SU-DHL-6 (cell line): ENCODE data around the gene RAP1GAP2.

Experiments used
- H2AFZ ChIP-seq: fragments of 200-600 bp; sonication (generic); 2 replicates; pipeline ENCODE4 v1.6.1; 2014; ENCODE audit warnings: low read depth, mild to moderate bottlenecking, moderate library complexity, mixed read lengths, antibody characterized with exemption, low read length; ENCODE audit not compliant: severe bottlenecking
- H3F3A ChIP-seq: fragments of 200-600 bp; shearing (Covaris generic); 2 replicates; pipeline ENCODE4 v1.6.0; 2016; ENCODE audit warnings: antibody characterized with exemption, mild to moderate bottlenecking; ENCODE audit not compliant: insufficient read depth
- H3K27ac ChIP-seq: fragments of 200-600 bp; sonication (generic); 2 replicates; pipeline ENCODE4 v1.5.1; 2016; ENCODE audit warnings: low read depth, mild to moderate bottlenecking, low read length, moderate library complexity, mixed read lengths
- H3K27me3 ChIP-seq: fragments of 200-600 bp; sonication (generic), shearing (Covaris generic); 2 replicates; pipeline ENCODE4 v1.6.0; 2014; ENCODE audit warnings: mild to moderate bottlenecking, low read length
- H3K36me3 ChIP-seq: fragments of 200-600 bp; sonication (generic); 2 replicates; pipeline ENCODE4 v1.6.1; 2014; ENCODE audit warnings: mild to moderate bottlenecking, low read length, mixed read lengths
- H3K4me2 ChIP-seq: fragments of 300-600, 200-600 bp; shearing (Covaris generic), sonication (generic); 2 replicates; pipeline ENCODE4 v1.6.0; 2014; ENCODE audit warnings: low read length, low read depth, mild to moderate bottlenecking; ENCODE audit not compliant: poor library complexity, severe bottlenecking
- H3K4me3 ChIP-seq: fragments of 200-600 bp; sonication (generic); 2 replicates; pipeline ENCODE4 v1.5.1; 2014; ENCODE audit warnings: antibody characterized with exemption, low read length, mild to moderate bottlenecking, mixed read lengths; ENCODE audit not compliant: insufficient read depth, poor library complexity, severe bottlenecking
- H3K79me2 ChIP-seq: fragments of 200-600 bp; sonication (generic); 2 replicates; pipeline ENCODE4 v1.6.1; 2014; ENCODE audit warnings: mild to moderate bottlenecking, low read length, moderate library complexity; ENCODE audit not compliant: insufficient read depth
- H3K9ac ChIP-seq: fragments of 200-600 bp; sonication (generic); 2 replicates; pipeline ENCODE4 v1.7.0; 2014; ENCODE audit warnings: mild to moderate bottlenecking, low read length
- H3K9me2 ChIP-seq: fragments of 200-600 bp; sonication (generic); replicated peaks from 2 replicates; pipeline ENCODE4 v1.6.1; 2014; ENCODE audit warnings: low read length; ENCODE audit not compliant: insufficient read depth
- H3K9me3 ChIP-seq: fragments of 200-600 bp; sonication (generic); 2 replicates; pipeline ENCODE4 v1.6.1; 2014; ENCODE audit warnings: low read length, mixed read lengths; ENCODE audit not compliant: insufficient read depth
- H4K20me1 ChIP-seq: fragments of 200-600 bp; sonication (generic); 2 replicates; pipeline ENCODE4 v1.6.1; 2014; ENCODE audit warnings: low read depth, mild to moderate bottlenecking, antibody characterized with exemption, low read length, moderate library complexity, mixed read lengths
- EZH2phosphoT487 ChIP-seq: fragments of 200-600 bp; sonication (generic), shearing (Covaris generic); conservative IDR thresholded peaks from 2 replicates; pipeline ENCODE4 v1.6.1; 2018; ENCODE audit warnings: mild to moderate bottlenecking, antibody characterized with exemption, low read length, moderate library complexity, mixed read lengths
- TF ChIP-seq, protein P1 (sequence below): fragments of 200-600 bp; sonication (generic); IDR thresholded peaks from one replicate; pipeline ENCODE4 v1.5.1; 2017; ENCODE audit warnings: antibody characterized with exemption, mild to moderate bottlenecking, low read length, moderate library complexity; ENCODE audit not compliant: insufficient read depth, poor library complexity, severe bottlenecking

RAP1GAP2 gene

DNA sequence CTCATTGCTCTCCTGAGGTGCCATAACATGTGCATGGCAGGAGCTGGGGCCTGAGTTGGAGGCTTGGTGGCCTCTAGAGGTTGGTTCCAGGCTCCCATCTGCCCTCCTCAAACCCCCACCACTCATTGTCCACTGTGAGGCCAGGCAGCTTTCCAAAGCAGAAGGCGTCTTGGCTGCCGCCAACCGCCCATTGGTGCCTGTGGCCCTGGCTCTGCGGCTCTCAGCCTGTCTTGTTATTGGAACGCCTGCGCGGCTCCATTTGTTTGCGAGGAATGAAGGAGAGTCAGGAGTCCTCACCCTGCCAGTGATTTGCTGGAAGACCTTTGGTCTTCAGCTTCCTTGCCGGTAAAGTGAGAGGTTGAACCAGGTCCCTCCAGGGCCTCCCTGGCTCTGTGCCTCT lies 223.5 kb downstream of the RAP1GAP2 start:
- Histone ChIP-seq H3K4me3 (no peak overlapping the region), H3K9me2 (no peaks in the 10 kb centered on the region), H3K4me2 (no peak overlapping the region), H2AFZ (no peak overlapping the region), H3F3A (no peaks in the 10 kb centered on the region), H3K9me3 (no peaks in the 10 kb centered on the region), H3K27ac (no peak overlapping the region), H3K36me3 (no peaks in the 10 kb centered on the region), H4K20me1 (no peaks in the 10 kb centered on the region), H3K79me2 (no peaks in the 10 kb centered on the region), H3K27me3 (no peaks in the 10 kb centered on the region), H3K9ac (no peak overlapping the region)
- TF ChIP-seq, protein P1, sequence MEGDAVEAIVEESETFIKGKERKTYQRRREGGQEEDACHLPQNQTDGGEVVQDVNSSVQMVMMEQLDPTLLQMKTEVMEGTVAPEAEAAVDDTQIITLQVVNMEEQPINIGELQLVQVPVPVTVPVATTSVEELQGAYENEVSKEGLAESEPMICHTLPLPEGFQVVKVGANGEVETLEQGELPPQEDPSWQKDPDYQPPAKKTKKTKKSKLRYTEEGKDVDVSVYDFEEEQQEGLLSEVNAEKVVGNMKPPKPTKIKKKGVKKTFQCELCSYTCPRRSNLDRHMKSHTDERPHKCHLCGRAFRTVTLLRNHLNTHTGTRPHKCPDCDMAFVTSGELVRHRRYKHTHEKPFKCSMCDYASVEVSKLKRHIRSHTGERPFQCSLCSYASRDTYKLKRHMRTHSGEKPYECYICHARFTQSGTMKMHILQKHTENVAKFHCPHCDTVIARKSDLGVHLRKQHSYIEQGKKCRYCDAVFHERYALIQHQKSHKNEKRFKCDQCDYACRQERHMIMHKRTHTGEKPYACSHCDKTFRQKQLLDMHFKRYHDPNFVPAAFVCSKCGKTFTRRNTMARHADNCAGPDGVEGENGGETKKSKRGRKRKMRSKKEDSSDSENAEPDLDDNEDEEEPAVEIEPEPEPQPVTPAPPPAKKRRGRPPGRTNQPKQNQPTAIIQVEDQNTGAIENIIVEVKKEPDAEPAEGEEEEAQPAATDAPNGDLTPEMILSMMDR: no peak
- TF ChIP-seq EZH2phosphoT487: no peak

DNA sequence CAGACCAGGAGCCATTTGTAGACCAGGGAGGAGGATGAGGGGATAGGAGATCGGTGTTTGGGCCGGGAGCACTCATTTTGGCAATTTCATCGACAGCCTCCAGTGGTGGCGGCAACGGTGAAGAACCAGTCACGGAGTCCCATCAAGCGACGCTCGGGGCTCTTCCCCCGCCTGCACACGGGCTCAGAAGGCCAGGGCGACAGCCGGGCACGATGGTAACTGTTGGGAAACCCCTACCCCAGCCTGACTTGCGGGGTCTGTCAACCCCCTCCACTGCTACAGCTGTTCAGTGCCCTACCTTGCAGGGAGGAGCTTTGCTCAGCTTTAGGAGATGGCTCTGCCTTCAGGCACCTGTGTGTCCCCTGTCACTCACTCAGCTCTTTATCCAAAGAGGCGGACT lies 224.1 kb downstream of the RAP1GAP2 start:
- no peak overlapping the region for H3K4me2 ChIP-seq
- TF ChIP-seq EZH2phosphoT487: no peak
- TF ChIP-seq, protein P1: no peak
- no peaks in the 10 kb centered on the region for H3K79me2 ChIP-seq
- no peak overlapping the region for H3K9ac ChIP-seq
- no peaks in the 10 kb centered on the region for H3K27me3 ChIP-seq
- no peaks in the 10 kb centered on the region for H4K20me1 ChIP-seq
- no peaks in the 10 kb centered on the region for H3K36me3 ChIP-seq
- no peak overlapping the region for H3K27ac ChIP-seq
- H3K9me3 ChIP-seq: no peaks in the 10 kb centered on the region
- H3F3A ChIP-seq: no peaks in the 10 kb centered on the region
- H3K9me2 ChIP-seq: no peaks in the 10 kb centered on the region
- H2AFZ ChIP-seq: no peak overlapping the region
- no peak overlapping the region for H3K4me3 ChIP-seq

DNA sequence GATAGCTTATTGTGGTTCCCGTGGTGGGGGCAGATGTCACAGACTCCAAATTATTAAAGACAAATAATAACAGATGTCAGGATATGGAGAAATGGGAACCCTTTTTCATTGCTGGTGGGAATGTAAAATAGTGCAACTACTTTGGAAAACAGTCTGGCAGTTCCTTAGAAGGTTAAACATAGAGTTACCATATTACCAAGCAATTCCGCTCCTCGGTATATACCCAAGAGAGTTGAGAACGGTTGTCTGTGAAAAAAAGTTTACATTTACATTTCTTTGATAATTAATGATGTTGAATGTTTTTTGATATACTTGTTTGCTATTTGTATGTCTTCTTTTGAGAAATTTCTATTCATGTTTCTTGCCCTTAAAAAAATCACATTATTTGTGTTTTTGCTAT lies 226.0 kb downstream of the RAP1GAP2 start:
- H3K27me3 ChIP-seq: no peaks in the 10 kb centered on the region
- H3K4me3 ChIP-seq: no peak overlapping the region
- H3F3A ChIP-seq: no peaks in the 10 kb centered on the region
- no peak overlapping the region for H3K27ac ChIP-seq
- H3K9me3 ChIP-seq: no peaks in the 10 kb centered on the region
- no peaks in the 10 kb centered on the region for H4K20me1 ChIP-seq
- H3K79me2 ChIP-seq: no peaks in the 10 kb centered on the region
- no peak overlapping the region for H3K4me2 ChIP-seq
- H3K9ac ChIP-seq: no peak overlapping the region
- H3K9me2 ChIP-seq: no peaks in the 10 kb centered on the region
- TF ChIP-seq EZH2phosphoT487: no peak
- TF ChIP-seq, protein P1: no peak
- H3K36me3 ChIP-seq: no peaks in the 10 kb centered on the region
- no peak overlapping the region for H2AFZ ChIP-seq
